Measurements from ENCODE around the gene PTPRF.
A peak's percentile ranks its signal among the peaks of the same experiment; 100 is the strongest.
"Not testable (repeated sequence)": the region's sequence is repeated elsewhere in the genome, so short reads cannot be mapped to it uniquely, and the experiment has no call there.

PTPRF gene

GRCh38 chr1:43530483-43531106 is at the start of gene PTPRF:
TSS of gene PTPRF (plus strand) at chr1:43530883. CDS start at chr1:43545076, 14,193 bp downstream.
- peak; percentile 63 for DNase-seq (ENCODE audit: low read depth)

DNA sequence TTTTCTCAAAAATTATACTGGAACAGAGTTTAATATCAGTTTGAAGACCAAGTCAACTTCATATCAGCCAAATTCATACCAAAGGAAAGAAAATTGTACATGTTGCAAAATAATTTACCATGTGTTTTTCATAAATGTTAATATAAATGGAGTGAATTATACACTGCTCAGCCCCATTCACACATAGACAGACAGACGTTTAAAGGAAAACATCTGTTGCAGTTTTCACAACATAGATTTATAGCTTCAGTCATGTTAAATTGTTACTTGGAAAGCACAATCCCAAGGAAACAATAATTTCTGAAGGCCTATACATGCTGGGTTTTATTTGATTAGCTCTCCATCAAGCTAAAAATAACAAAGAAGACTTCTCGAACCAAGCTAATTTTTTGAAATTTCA is 49.2 kb upstream of the PTPRF start:
- no peak for DNase-seq (ENCODE audit: low read depth)

DNA sequence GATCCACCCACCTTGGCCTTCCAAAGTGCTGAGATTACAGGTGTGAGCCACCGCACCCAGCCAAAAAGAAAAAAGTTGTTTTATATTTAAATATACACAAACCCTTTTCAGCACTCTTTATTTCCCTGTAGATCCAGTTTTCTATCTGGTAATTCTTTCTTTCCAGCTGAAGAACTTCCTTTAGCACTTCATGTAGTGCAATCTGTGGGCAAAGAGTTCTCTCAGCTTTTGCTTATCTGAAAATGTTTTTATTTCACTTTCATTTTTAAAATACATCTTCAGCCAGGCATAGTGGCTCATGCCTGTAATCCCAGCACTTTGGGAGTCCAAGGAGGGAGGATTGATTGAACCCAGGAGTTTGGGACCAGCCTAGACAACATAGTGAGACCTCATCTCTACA is 48.5 kb upstream of the PTPRF start:
- DNase-seq (ENCODE audit: low read depth) = no peak

- no peak for DNase-seq (ENCODE audit: low read depth)
Observed at GRCh38 chr1:43484367-43484766, 46.3 kb upstream of the PTPRF start.

GRCh38 chr1:43488165-43488564 is 42.5 kb upstream of the PTPRF start:
- DNase-seq (ENCODE audit: low read depth) = no peak

GRCh38 chr1:43491061-43491460 is 39.6 kb upstream of the PTPRF start:
- no peak for DNase-seq (ENCODE audit: low read depth)

GRCh38 chr1:43492826-43493225 is 37.9 kb upstream of the PTPRF start:
- peak; percentile 87 for DNase-seq (ENCODE audit: low read depth)

GRCh38 chr1:43493661-43494450 is 36.8 kb upstream of the PTPRF start:
- DNase-seq (ENCODE audit: low read depth) = peak; percentile 71

DNA sequence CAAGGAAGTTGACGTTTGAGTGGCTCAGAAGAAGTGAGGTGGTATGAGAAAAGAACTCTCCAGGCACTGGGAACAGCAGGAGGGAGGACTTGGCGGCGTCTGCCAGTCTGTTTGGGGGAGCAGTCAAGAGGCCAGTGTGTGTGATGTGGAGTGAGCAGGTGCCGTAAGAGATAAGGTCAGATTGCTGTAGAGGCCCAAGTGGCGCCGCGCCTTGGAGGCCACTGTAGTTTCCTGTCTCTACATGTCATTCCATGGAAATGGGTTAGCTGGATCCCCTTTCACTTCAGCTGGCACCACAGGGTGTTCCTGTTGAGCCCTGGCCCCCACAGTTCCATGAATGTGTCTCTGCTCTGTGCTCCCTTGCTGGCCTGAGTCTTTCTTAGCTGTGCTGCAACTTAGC is 35.5 kb upstream of the PTPRF start:
- DNase-seq (ENCODE audit: low read depth) = no peak

- peak; percentile 17 for DNase-seq (ENCODE audit: low read depth)
Observed at GRCh38 chr1:43499898-43500297, 30.8 kb upstream of the PTPRF start.

- not testable (repeated sequence) for DNase-seq (ENCODE audit: low read depth)
Observed at GRCh38 chr1:43501806-43502205, 28.9 kb upstream of the PTPRF start.

DNA sequence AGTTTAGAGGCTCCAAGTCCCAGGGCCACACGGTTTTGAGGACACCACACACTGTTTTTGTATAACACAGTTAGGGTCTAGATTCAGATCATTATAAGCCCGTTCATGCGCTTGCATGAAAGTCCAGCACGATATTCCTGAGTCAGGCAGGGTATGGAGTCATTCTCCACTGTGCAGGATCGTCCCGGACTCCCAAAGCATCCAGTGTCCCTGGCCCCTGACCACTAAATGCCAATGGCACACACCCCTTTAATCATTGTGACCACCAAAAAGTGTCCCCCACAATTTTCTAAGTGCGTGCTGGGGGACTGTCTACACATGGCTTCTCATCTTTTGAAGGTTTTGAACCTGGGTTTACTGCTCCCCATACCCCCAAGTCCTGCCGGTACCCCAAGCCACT is 27.1 kb upstream of the PTPRF start:
- no peak for DNase-seq (ENCODE audit: low read depth)

- no peak for DNase-seq (ENCODE audit: low read depth)
Observed at GRCh38 chr1:43505077-43505780, 25.5 kb upstream of the PTPRF start.

- no peak for DNase-seq (ENCODE audit: low read depth)
Observed at GRCh38 chr1:43506233-43506632, 24.4 kb upstream of the PTPRF start.

- DNase-seq (ENCODE audit: low read depth) = no peak
Observed at GRCh38 chr1:43507296-43508295, 23.1 kb upstream of the PTPRF start.

DNA sequence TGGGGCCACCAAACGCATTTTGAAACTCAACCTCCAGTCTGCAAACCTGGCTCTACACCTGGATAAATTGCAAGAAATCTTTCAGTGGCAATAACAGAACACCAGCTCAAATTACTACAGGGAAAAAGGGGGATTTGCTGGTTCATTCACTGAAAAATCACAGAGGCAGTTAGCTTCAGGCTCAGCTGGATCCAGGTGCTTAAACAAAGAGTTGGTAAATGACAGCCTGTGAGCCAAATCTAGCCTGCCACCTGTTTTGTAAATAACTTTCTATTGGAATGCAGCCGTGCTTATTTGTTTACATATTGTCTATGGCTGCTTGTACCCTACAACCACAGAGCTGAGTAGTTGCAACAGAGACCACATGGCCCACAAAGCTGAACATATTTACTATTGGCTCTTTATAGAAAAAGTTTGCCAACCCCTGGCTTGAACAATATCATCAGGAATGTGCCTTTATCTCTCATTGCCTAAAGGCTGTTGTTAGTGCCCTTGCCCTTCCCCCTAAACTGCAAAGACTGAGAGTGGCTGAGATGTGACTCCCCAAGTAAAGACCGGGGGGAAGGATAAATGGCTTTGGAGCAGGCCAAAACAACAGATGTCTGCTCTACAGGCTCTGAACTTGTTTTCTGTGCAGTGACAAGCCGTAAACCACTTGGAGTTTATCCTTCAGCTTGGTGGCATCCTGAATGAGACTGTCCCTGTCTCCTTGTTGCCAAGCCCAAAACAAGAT is 21.5 kb upstream of the PTPRF start:
- DNase-seq (ENCODE audit: low read depth) = no peak

GRCh38 chr1:43509740-43510375 is 20.8 kb upstream of the PTPRF start:
- DNase-seq (ENCODE audit: low read depth) = no peak

- DNase-seq (ENCODE audit: low read depth) = no peak
Observed at GRCh38 chr1:43510621-43511020, 20.1 kb upstream of the PTPRF start.

- DNase-seq (ENCODE audit: low read depth) = no peak
Observed at GRCh38 chr1:43511394-43511793, 19.3 kb upstream of the PTPRF start.

DNA sequence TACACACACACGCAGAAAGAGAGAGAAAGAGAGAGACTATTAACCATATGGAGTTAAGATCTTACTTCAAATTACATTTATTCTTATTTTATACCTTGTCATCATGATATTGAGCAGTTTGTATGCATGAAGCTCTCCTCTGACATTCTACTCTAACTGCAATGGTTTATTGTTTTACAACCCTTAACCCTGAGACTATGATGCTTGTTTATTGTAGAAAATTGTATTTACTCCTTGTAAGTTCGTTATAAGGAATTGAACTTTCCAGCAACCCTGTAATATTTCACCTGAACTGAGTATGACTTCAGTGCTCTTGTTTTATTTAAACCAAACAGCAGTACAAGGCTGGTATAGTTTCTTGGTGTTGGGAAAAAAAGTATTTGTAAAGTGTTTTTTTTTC is 18.6 kb upstream of the PTPRF start:
- no peak for DNase-seq (ENCODE audit: low read depth)

- DNase-seq (ENCODE audit: low read depth) = no peak
Observed at GRCh38 chr1:43512681-43513080, 18.0 kb upstream of the PTPRF start.

Data from EH (cell line).